Measurements from ENCODE around the gene LEF1.

The LEF1 gene

GRCh38 chr4:108135549-108136209 is 33.1 kb downstream of the LEF1 start:
- H3K56ac ChIP-seq (ENCODE audit: low read length), result peak overlapping the region; percentile 54
- H3K79me1 ChIP-seq (ENCODE audit: low read length), result no peaks in the 10 kb centered on the region
- no peak overlapping the region for H3K18ac ChIP-seq (ENCODE audit: low read length)
- peak; percentile 78 for DNase-seq
- H3K4ac ChIP-seq (ENCODE audit: low read depth, low read length), result no peak overlapping the region
- H2BK15ac ChIP-seq (replicated peaks; ENCODE audit: low read depth), result no peak overlapping the region
- peaks cover 2% of the 10 kb centered on the region for H3K4me1 ChIP-seq (ENCODE audit: control insufficient read depth, low read depth, low read length)
- H2BK120ac ChIP-seq (ENCODE audit: low read depth, low read length), result no peak overlapping the region
- no peak overlapping the region for H3K4me2 ChIP-seq (ENCODE audit: low read length)
- no peak overlapping the region for H3K4me3 ChIP-seq (ENCODE audit: low read length)
- H3K79me2 ChIP-seq (ENCODE audit: control insufficient read depth, insufficient read depth, low read length), result no peaks in the 10 kb centered on the region
- no peaks in the 10 kb centered on the region for H3K27me3 ChIP-seq (ENCODE audit: insufficient read depth, low read length, poor library complexity)
- H2AK5ac ChIP-seq (ENCODE audit: low read length), result no peak overlapping the region
- no peak overlapping the region for H4K5ac ChIP-seq (ENCODE audit: low read length)
- no peak overlapping the region for H2BK5ac ChIP-seq (ENCODE audit: low read length)
- no peaks in the 10 kb centered on the region for H3K36me3 ChIP-seq (ENCODE audit: control insufficient read depth, insufficient read depth, low read length)
- no peak overlapping the region for H3K23ac ChIP-seq (ENCODE audit: low read length)
- no peak overlapping the region for H3K9ac ChIP-seq (ENCODE audit: low read length)
- peak overlapping the region; percentile 42 for H4K8ac ChIP-seq (ENCODE audit: low read depth, low read length)
- no CpG with 5 or more reads among the region's 4 CpGs for WGBS (ENCODE audit: extremely low coverage, insufficient coverage, low lambda C conversion rate)
- no peak overlapping the region for H3K27ac ChIP-seq (ENCODE audit: low read depth, low read length)

GRCh38 chr4:108130955-108131354 is 37.8 kb downstream of the LEF1 start:
- no peak overlapping the region for H3K56ac ChIP-seq (ENCODE audit: low read length)
- H3K79me2 ChIP-seq (ENCODE audit: control insufficient read depth, insufficient read depth, low read length), result no peaks in the 10 kb centered on the region
- H3K4me1 ChIP-seq (ENCODE audit: control insufficient read depth, low read depth, low read length), result peaks cover 2% of the 10 kb centered on the region
- no peak overlapping the region for H4K8ac ChIP-seq (ENCODE audit: low read depth, low read length)
- H2AK5ac ChIP-seq (ENCODE audit: low read length), result no peak overlapping the region
- no CpG with 5 or more reads among the region's 4 CpGs for WGBS (ENCODE audit: extremely low coverage, insufficient coverage, low lambda C conversion rate)
- no peaks in the 10 kb centered on the region for H3K36me3 ChIP-seq (ENCODE audit: control insufficient read depth, insufficient read depth, low read length)
- no peak overlapping the region for H3K27ac ChIP-seq (ENCODE audit: low read depth, low read length)
- H2BK15ac ChIP-seq (replicated peaks; ENCODE audit: low read depth), result no peak overlapping the region
- no peak overlapping the region for H3K23ac ChIP-seq (ENCODE audit: low read length)
- H3K4me2 ChIP-seq (ENCODE audit: low read length), result no peak overlapping the region
- no peak overlapping the region for H3K4me3 ChIP-seq (ENCODE audit: low read length)
- H4K5ac ChIP-seq (ENCODE audit: low read length), result no peak overlapping the region
- no peak overlapping the region for H3K18ac ChIP-seq (ENCODE audit: low read length)
- no peak overlapping the region for H3K9ac ChIP-seq (ENCODE audit: low read length)
- no peaks in the 10 kb centered on the region for H3K79me1 ChIP-seq (ENCODE audit: low read length)
- no peak overlapping the region for H2BK120ac ChIP-seq (ENCODE audit: low read depth, low read length)
- no peak overlapping the region for H3K4ac ChIP-seq (ENCODE audit: low read depth, low read length)
- no peak overlapping the region for H2BK5ac ChIP-seq (ENCODE audit: low read length)
- no peaks in the 10 kb centered on the region for H3K27me3 ChIP-seq (ENCODE audit: insufficient read depth, low read length, poor library complexity)
- DNase-seq, result peak; percentile 54

- Histone ChIP-seq H4K5ac (ENCODE audit: low read length) (no peak overlapping the region), H3K27ac (ENCODE audit: low read depth, low read length) (no peak overlapping the region), H3K4ac (ENCODE audit: low read depth, low read length) (no peak overlapping the region), H2AK5ac (ENCODE audit: low read length) (no peak overlapping the region), H3K4me1 (ENCODE audit: control insufficient read depth, low read depth, low read length) (no peaks in the 10 kb centered on the region), H3K36me3 (ENCODE audit: control insufficient read depth, insufficient read depth, low read length) (no peaks in the 10 kb centered on the region), H3K79me1 (ENCODE audit: low read length) (no peaks in the 10 kb centered on the region), H3K79me2 (ENCODE audit: control insufficient read depth, insufficient read depth, low read length) (no peaks in the 10 kb centered on the region), H3K27me3 (ENCODE audit: insufficient read depth, low read length, poor library complexity) (no peaks in the 10 kb centered on the region), H3K56ac (ENCODE audit: low read length) (no peak overlapping the region), H2BK5ac (ENCODE audit: low read length) (no peak overlapping the region), H2BK15ac (replicated peaks; ENCODE audit: low read depth) (no peak overlapping the region), H3K18ac (ENCODE audit: low read length) (no peak overlapping the region), H4K8ac (ENCODE audit: low read depth, low read length) (no peak overlapping the region), H3K23ac (ENCODE audit: low read length) (no peak overlapping the region), H2BK120ac (ENCODE audit: low read depth, low read length) (no peak overlapping the region), H3K4me2 (ENCODE audit: low read length) (no peak overlapping the region), H3K4me3 (ENCODE audit: low read length) (no peak overlapping the region), H3K9ac (ENCODE audit: low read length) (no peak overlapping the region)
- DNase-seq, result no peak
These were observed 39.5 kb downstream of the LEF1 start for GRCh38 chr4:108129196-108129595.

GRCh38 chr4:108126806-108127205 is 41.9 kb downstream of the LEF1 start:
- H3K4me2 ChIP-seq (ENCODE audit: low read length), result no peak overlapping the region
- H3K27me3 ChIP-seq (ENCODE audit: insufficient read depth, low read length, poor library complexity), result no peaks in the 10 kb centered on the region
- no peak overlapping the region for H2BK15ac ChIP-seq (replicated peaks; ENCODE audit: low read depth)
- H3K4ac ChIP-seq (ENCODE audit: low read depth, low read length), result no peak overlapping the region
- H4K5ac ChIP-seq (ENCODE audit: low read length), result no peak overlapping the region
- no peaks in the 10 kb centered on the region for H3K79me1 ChIP-seq (ENCODE audit: low read length)
- no peak overlapping the region for H3K56ac ChIP-seq (ENCODE audit: low read length)
- no peak overlapping the region for H2AK5ac ChIP-seq (ENCODE audit: low read length)
- H3K9ac ChIP-seq (ENCODE audit: low read length), result no peak overlapping the region
- no CpG with 5 or more reads among the region's 3 CpGs for WGBS (ENCODE audit: extremely low coverage, insufficient coverage, low lambda C conversion rate)
- no peak overlapping the region for H3K4me3 ChIP-seq (ENCODE audit: low read length)
- no peak overlapping the region for H2BK5ac ChIP-seq (ENCODE audit: low read length)
- no peak for DNase-seq
- no peak overlapping the region for H2BK120ac ChIP-seq (ENCODE audit: low read depth, low read length)
- no peak overlapping the region for H3K23ac ChIP-seq (ENCODE audit: low read length)
- no peak overlapping the region for H3K27ac ChIP-seq (ENCODE audit: low read depth, low read length)
- no peaks in the 10 kb centered on the region for H3K79me2 ChIP-seq (ENCODE audit: control insufficient read depth, insufficient read depth, low read length)
- no peaks in the 10 kb centered on the region for H3K4me1 ChIP-seq (ENCODE audit: control insufficient read depth, low read depth, low read length)
- H3K36me3 ChIP-seq (ENCODE audit: control insufficient read depth, insufficient read depth, low read length), result no peaks in the 10 kb centered on the region
- H3K18ac ChIP-seq (ENCODE audit: low read length), result no peak overlapping the region
- H4K8ac ChIP-seq (ENCODE audit: low read depth, low read length), result no peak overlapping the region

GRCh38 chr4:108120789-108121188 is 47.9 kb downstream of the LEF1 start:
- Histone ChIP-seq H3K79me2 (ENCODE audit: control insufficient read depth, insufficient read depth, low read length) (no peaks in the 10 kb centered on the region), H3K56ac (ENCODE audit: low read length) (no peak overlapping the region), H3K4me1 (ENCODE audit: control insufficient read depth, low read depth, low read length) (peaks cover 6% of the 10 kb centered on the region), H3K79me1 (ENCODE audit: low read length) (peaks cover 4% of the 10 kb centered on the region), H3K4ac (ENCODE audit: low read depth, low read length) (no peak overlapping the region), H2BK15ac (replicated peaks; ENCODE audit: low read depth) (no peak overlapping the region), H3K27me3 (ENCODE audit: insufficient read depth, low read length, poor library complexity) (no peaks in the 10 kb centered on the region), H2BK120ac (ENCODE audit: low read depth, low read length) (no peak overlapping the region), H3K4me3 (ENCODE audit: low read length) (no peak overlapping the region), H2BK5ac (ENCODE audit: low read length) (no peak overlapping the region), H3K27ac (ENCODE audit: low read depth, low read length) (no peak overlapping the region), H3K4me2 (ENCODE audit: low read length) (no peak overlapping the region), H3K23ac (ENCODE audit: low read length) (no peak overlapping the region), H4K8ac (ENCODE audit: low read depth, low read length) (no peak overlapping the region), H3K9ac (ENCODE audit: low read length) (no peak overlapping the region), H3K18ac (ENCODE audit: low read length) (no peak overlapping the region), H2AK5ac (ENCODE audit: low read length) (no peak overlapping the region), H3K36me3 (ENCODE audit: control insufficient read depth, insufficient read depth, low read length) (no peaks in the 10 kb centered on the region), H4K5ac (ENCODE audit: low read length) (no peak overlapping the region)
- no peak for DNase-seq
- no CpG with 5 or more reads among the region's 2 CpGs for WGBS (ENCODE audit: extremely low coverage, insufficient coverage, low lambda C conversion rate)

GRCh38 chr4:108119199-108119800 is 49.4 kb downstream of the LEF1 start:
- Histone ChIP-seq H3K9ac (ENCODE audit: low read length) (no peak overlapping the region), H3K4me3 (ENCODE audit: low read length) (no peak overlapping the region), H2BK15ac (replicated peaks; ENCODE audit: low read depth) (no peak overlapping the region), H4K8ac (ENCODE audit: low read depth, low read length) (no peak overlapping the region), H3K4me1 (ENCODE audit: control insufficient read depth, low read depth, low read length) (peaks cover 10% of the 10 kb centered on the region), H3K36me3 (ENCODE audit: control insufficient read depth, insufficient read depth, low read length) (no peaks in the 10 kb centered on the region), H3K79me2 (ENCODE audit: control insufficient read depth, insufficient read depth, low read length) (no peaks in the 10 kb centered on the region), H2AK5ac (ENCODE audit: low read length) (no peak overlapping the region), H3K79me1 (ENCODE audit: low read length) (peaks cover 4% of the 10 kb centered on the region), H3K23ac (ENCODE audit: low read length) (no peak overlapping the region), H3K56ac (ENCODE audit: low read length) (no peak overlapping the region), H2BK5ac (ENCODE audit: low read length) (no peak overlapping the region), H3K4ac (ENCODE audit: low read depth, low read length) (no peak overlapping the region), H3K4me2 (ENCODE audit: low read length) (no peak overlapping the region), H2BK120ac (ENCODE audit: low read depth, low read length) (no peak overlapping the region), H4K5ac (ENCODE audit: low read length) (no peak overlapping the region), H3K18ac (ENCODE audit: low read length) (no peak overlapping the region), H3K27ac (ENCODE audit: low read depth, low read length) (no peak overlapping the region), H3K27me3 (ENCODE audit: insufficient read depth, low read length, poor library complexity) (no peaks in the 10 kb centered on the region)
- WGBS (ENCODE audit: extremely low coverage, insufficient coverage, low lambda C conversion rate), result no CpG with 5 or more reads among the region's 2 CpGs
- DNase-seq, result no peak

Data from mesendoderm (in vitro differentiated cells).